Activated effector memory CD4-positive, alpha-beta T cell treated with anti-CD3 and anti-CD28 coated beads, Interleukin-2, amount 50 U/mL, for 16 hours (primary cell): Measurements from ENCODE around the gene TMEM252.

ENCODE experiments used
- DNase-seq: peaks from one replicate; pipeline ENCODE4 v3.0.0-alpha.2; 2020

The TMEM252 gene

GRCh38 chr9:68496356-68496755 lies 44.3 kb downstream of the TMEM252 start:
- DNase-seq, result no peak

GRCh38 chr9:68495247-68495646 lies 45.4 kb downstream of the TMEM252 start:
- DNase-seq, result no peak

- no peak for DNase-seq
Observed at GRCh38 chr9:68493958-68494577, 46.6 kb downstream of the TMEM252 start.

- no peak for DNase-seq
Observed at GRCh38 chr9:68493541-68493940, 47.1 kb downstream of the TMEM252 start.

GRCh38 chr9:68492806-68493205 lies 47.9 kb downstream of the TMEM252 start:
- DNase-seq, result no peak

- no peak for DNase-seq
Observed at GRCh38 chr9:68489646-68490045, 51.0 kb downstream of the TMEM252 start.

- DNase-seq, result no peak
Observed at GRCh38 chr9:68488126-68488525, 52.6 kb downstream of the TMEM252 start.
